Measurements from ENCODE around the gene SH3TC1. TPM values are rescaled to one million over a fixed set of nuclear protein-coding genes. Genes with fewer than 3 reads are reported as not detected.
A peak's percentile ranks its signal among the peaks of the same experiment; 100 is the strongest.

SH3TC1 gene
- polyA plus RNA-seq, 3 donors: 36.9 to 85.7 (median 41.9) TPM

- peaks cover 0 to 4% (median 0%) of the 10 kb centered on the region in 7 donors for H3K9me3 Mint-ChIP-seq
- Histone ChIP-seq H3K36me3 (replicated peaks in 1 of 2; ENCODE audit: control insufficient read depth in 1 of 2, insufficient read depth in 2 of 2, low read length in 2 of 2) (no peaks in the 10 kb centered on the region), H3K4me3 (replicated peaks in 1 of 3; ENCODE audit: low read depth in 2 of 3, low read length in 3 of 3) (no peak overlapping the region), H2AFZ (ENCODE audit: insufficient read depth, low read depth, low read length, poor library complexity, severe bottlenecking) (no peak overlapping the region), H4K20me1 (ENCODE audit: insufficient read depth, low read length) (peaks cover 7% of the 10 kb centered on the region), H3K4me1 (ENCODE audit: control insufficient read depth in 1 of 2, insufficient read depth in 2 of 2, low read length in 2 of 2) (peaks cover 53 to 70% of the 10 kb centered on the region in 2 donors), H3K9ac (ENCODE audit: insufficient read depth, low read length, poor library complexity, severe bottlenecking) (no peak overlapping the region), H3K27ac (ENCODE audit: low read depth in 1 of 2, low read length in 2 of 2) (no peak overlapping the region), H3K27me3 (ENCODE audit: control insufficient read depth in 2 of 2, insufficient read depth in 2 of 2, low read length in 2 of 2) (no peaks in the 10 kb centered on the region), H3K9me3 (replicated peaks in 1 of 2; ENCODE audit: control insufficient read depth in 1 of 2, insufficient read depth in 1 of 2, low read length in 2 of 2) (no peaks in the 10 kb centered on the region), H3K79me2 (ENCODE audit: insufficient read depth, low read length) (peaks cover 18% of the 10 kb centered on the region), H3K4me2 (replicated peaks; ENCODE audit: extremely low read depth, low read length, poor library complexity, severe bottlenecking) (no peak overlapping the region)
- 89% methylated on average over 16 of the region's 20 CpGs for WGBS (ENCODE audit: insufficient coverage)
- peak overlapping the region in 1 of 2 donors; percentile 24 for H3K4me3 Mint-ChIP-seq
- no peak for TF ChIP-seq CTCF (IDR thresholded peaks at IDR 0.05)
- peak overlapping the region in 4 of 7 donors; percentile 21 to 75 (median 38) for H3K27ac Mint-ChIP-seq
- intact Hi-C loops (cut with micrococcal nuclease): loop anchor here in 1 of 2 donors (5.0 kb wide), 1 partner anchor 39 kb away; the partner anchor contains the start of gene ABLIM2
- peaks cover 0 to 4% of the 10 kb centered on the region in 2 donors for H3K36me3 Mint-ChIP-seq
- peaks cover 4 to 9% (median 6%) of the 10 kb centered on the region in 3 donors for H3K27me3 Mint-ChIP-seq (ENCODE audit: low read depth in 3 of 3)
- DNase-seq: peak in 2 of 3 donors; percentile 23 to 35
- H3K4me1 Mint-ChIP-seq: peaks cover 47% of the 10 kb centered on the region
Observed at GRCh38 chr4:8195841-8196458, 3.1 kb upstream of the SH3TC1 start.

- DNase-seq: no peak
- Histone ChIP-seq H4K20me1 (ENCODE audit: insufficient read depth, low read length) (peaks cover 23% of the 10 kb centered on the region), H3K9ac (ENCODE audit: insufficient read depth, low read length, poor library complexity, severe bottlenecking) (no peak overlapping the region), H3K36me3 (replicated peaks in 1 of 2; ENCODE audit: control insufficient read depth in 1 of 2, insufficient read depth in 2 of 2, low read length in 2 of 2) (no peaks in the 10 kb centered on the region), H3K27me3 (ENCODE audit: control insufficient read depth in 2 of 2, insufficient read depth in 2 of 2, low read length in 2 of 2) (no peaks in the 10 kb centered on the region), H3K4me3 (replicated peaks in 1 of 3; ENCODE audit: low read depth in 2 of 3, low read length in 3 of 3) (no peak overlapping the region), H3K79me2 (ENCODE audit: insufficient read depth, low read length) (peaks cover 34% of the 10 kb centered on the region), H3K4me1 (ENCODE audit: control insufficient read depth in 1 of 2, insufficient read depth in 2 of 2, low read length in 2 of 2) (peaks cover 55 to 70% of the 10 kb centered on the region in 2 donors), H3K4me2 (replicated peaks; ENCODE audit: extremely low read depth, low read length, poor library complexity, severe bottlenecking) (no peak overlapping the region), H2AFZ (ENCODE audit: insufficient read depth, low read depth, low read length, poor library complexity, severe bottlenecking) (no peak overlapping the region), H3K27ac (ENCODE audit: low read depth in 1 of 2, low read length in 2 of 2) (peak overlapping the region in 1 of 2 donors; percentile 96), H3K9me3 (replicated peaks in 1 of 2; ENCODE audit: control insufficient read depth in 1 of 2, insufficient read depth in 1 of 2, low read length in 2 of 2) (no peaks in the 10 kb centered on the region)
- intact Hi-C loops (cut with micrococcal nuclease): loop anchor here in 1 of 2 donors (5.0 kb wide), 1 partner anchor 40 kb away; the partner anchor contains the start of gene ABLIM2
- Mint-ChIP-seq H3K4me1 (peaks cover 50% of the 10 kb centered on the region), H3K4me3 (no peak overlapping the region), H3K36me3 (peaks cover 8 to 9% of the 10 kb centered on the region in 2 donors), H3K9me3 (peaks cover 0 to 4% (median 0%) of the 10 kb centered on the region in 7 donors), H3K27me3 (ENCODE audit: low read depth in 3 of 3) (peaks cover 4 to 9% (median 6%) of the 10 kb centered on the region in 3 donors), H3K27ac (peak overlapping the region in 3 of 7 donors; percentile 72 to 97 (median 82))
- no peak for TF ChIP-seq CTCF (IDR thresholded peaks at IDR 0.05)
- 95% methylated on average over 12 of the region's 13 CpGs for WGBS (ENCODE audit: insufficient coverage)
Observed at GRCh38 chr4:8197521-8197920, 1.6 kb upstream of the SH3TC1 start.

Data from CD14-positive monocyte (primary cell).